SKM-1 treated with dmso at 0.1 percent for 144 hours (cell line): ENCODE data around the gene SLC2A11.

Experiments used
- DNase-seq: peaks from one replicate; lab custom pipeline; 2025; ENCODE audit not compliant: unreplicated experiment; lab: John Stamatoyannopoulos, UW

Gene SLC2A11

GRCh38 chr22:23857606-23858483, at the start of gene SLC2A11:
TSS of gene SLC2A11 (plus strand) at chr22:23857875. CDS start at chr22:23858000, 125 bp downstream.
- DNase-seq = peak; percentile 96

GRCh38 chr22:23812378-23812777, 45.3 kb upstream of the SLC2A11 start:
- no peak for DNase-seq

- no peak for DNase-seq
Observed at GRCh38 chr22:23815541-23816155, 42.0 kb upstream of the SLC2A11 start.

GRCh38 chr22:23816156-23816976, 41.3 kb upstream of the SLC2A11 start:
- DNase-seq = no peak

- no peak for DNase-seq
Observed at GRCh38 chr22:23817146-23817545, 40.5 kb upstream of the SLC2A11 start.

- DNase-seq = peak; percentile 5
Observed at GRCh38 chr22:23818541-23818940, 39.1 kb upstream of the SLC2A11 start.

GRCh38 chr22:23820748-23821211, 36.9 kb upstream of the SLC2A11 start:
- no peak for DNase-seq

- DNase-seq = no peak
Observed at GRCh38 chr22:23822101-23822671, 35.5 kb upstream of the SLC2A11 start.

- no peak for DNase-seq
Observed at GRCh38 chr22:23823331-23823791, 34.3 kb upstream of the SLC2A11 start.

GRCh38 chr22:23824476-23825245, 33.0 kb upstream of the SLC2A11 start:
- DNase-seq = no peak

- DNase-seq = no peak
Observed at GRCh38 chr22:23825246-23825905, 32.3 kb upstream of the SLC2A11 start.

GRCh38 chr22:23826510-23827350, 30.9 kb upstream of the SLC2A11 start:
- DNase-seq = no peak

GRCh38 chr22:23827351-23827995, 30.2 kb upstream of the SLC2A11 start:
- no peak for DNase-seq

GRCh38 chr22:23828800-23829680, 28.6 kb upstream of the SLC2A11 start:
- DNase-seq = no peak

GRCh38 chr22:23829845-23830372, 27.8 kb upstream of the SLC2A11 start:
- DNase-seq = no peak

GRCh38 chr22:23831261-23831660, 26.4 kb upstream of the SLC2A11 start:
- DNase-seq = no peak

GRCh38 chr22:23831781-23832180, 25.9 kb upstream of the SLC2A11 start:
- no peak for DNase-seq
